GM19397 (cell line): ENCODE measurements around the gene EXOC3L4.
A peak's percentile ranks its signal among the peaks of the same experiment; 100 is the strongest.

Experiments used
- ATAC-seq: cut with Tn5 transposase; IDR thresholded peaks from one replicate; pipeline ENCODE4 v1.9.1; 2021; ENCODE audit warnings: mild to moderate bottlenecking, moderate library complexity; ENCODE audit not compliant: unreplicated experiment

EXOC3L4 gene

DNA sequence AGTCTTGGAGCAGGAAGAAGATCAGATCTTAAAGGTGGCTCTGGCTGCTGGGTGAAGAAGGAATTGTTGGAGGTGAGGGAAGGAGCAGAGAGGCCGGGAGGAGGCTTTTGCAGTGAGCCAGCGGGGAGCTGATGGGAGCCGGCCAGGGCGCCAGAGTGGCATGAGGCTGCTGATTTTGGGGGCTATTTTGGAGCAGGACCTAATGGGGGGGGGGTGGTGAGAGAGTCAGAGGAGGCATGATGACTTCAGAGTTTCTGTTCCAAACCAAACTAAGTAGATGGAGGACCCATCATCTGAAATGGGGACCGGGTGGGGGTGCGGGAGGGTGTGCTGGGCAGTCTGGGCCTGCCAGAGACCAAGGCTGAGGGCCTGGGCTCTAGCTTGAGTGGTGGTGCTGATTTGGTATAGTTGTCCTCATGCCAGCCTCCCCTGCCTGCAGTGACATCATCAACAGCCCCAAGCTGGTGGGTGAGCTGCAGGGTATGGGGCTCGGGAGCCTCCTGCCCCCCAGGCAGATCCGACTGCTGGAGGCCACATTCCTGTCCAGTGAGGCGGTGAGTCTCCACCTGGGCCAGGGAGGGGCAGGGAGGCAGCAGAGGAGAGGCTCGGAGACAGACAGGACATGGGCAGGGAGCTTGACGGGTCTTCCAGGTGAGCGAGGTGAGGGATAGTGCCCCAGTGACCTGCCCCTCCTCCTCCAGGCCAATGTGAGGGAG is 34.9 kb downstream of the EXOC3L4 start:
- no peak for ATAC-seq

DNA sequence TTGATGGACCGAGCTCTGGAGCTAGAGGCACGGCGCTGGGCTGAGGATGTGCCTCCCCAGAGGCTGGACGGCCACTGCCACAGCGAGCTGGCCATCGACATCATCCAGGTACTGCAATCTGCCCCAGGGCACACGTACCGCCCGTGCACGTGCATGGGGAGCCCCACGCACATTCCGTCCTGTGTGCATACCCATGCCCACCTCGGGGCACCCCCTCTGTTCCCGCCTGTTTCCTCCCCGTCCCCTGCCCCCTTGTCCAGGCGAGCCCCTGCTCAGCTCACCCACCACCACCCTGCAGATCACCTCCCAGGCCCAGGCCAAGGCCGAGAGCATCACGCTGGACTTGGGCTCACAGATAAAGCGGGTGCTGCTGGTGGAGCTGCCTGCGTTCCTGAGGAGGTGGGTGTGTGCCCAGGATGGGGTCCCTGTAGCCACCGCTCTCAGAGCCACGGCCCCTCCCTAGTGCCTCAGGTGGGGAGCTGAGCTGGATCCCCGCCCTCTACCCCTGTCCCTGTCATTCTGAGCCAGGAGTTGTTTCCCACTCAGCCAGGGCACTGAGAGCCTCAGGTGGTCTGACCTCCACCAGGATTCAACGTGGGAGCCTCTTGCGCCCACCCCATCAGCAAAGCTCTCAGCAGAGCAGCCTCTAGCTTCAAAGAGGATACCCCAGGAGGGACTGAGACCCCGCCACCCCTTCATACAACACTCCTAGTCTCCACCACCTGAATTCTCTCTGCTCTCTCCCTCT is 35.7 kb downstream of the EXOC3L4 start:
- ATAC-seq: no peak

- no peak for ATAC-seq
Observed at GRCh38 chr14:103130965-103131364, 36.4 kb downstream of the EXOC3L4 start.

- no peak for ATAC-seq
Observed at GRCh38 chr14:103131580-103131979, 37.1 kb downstream of the EXOC3L4 start.

DNA sequence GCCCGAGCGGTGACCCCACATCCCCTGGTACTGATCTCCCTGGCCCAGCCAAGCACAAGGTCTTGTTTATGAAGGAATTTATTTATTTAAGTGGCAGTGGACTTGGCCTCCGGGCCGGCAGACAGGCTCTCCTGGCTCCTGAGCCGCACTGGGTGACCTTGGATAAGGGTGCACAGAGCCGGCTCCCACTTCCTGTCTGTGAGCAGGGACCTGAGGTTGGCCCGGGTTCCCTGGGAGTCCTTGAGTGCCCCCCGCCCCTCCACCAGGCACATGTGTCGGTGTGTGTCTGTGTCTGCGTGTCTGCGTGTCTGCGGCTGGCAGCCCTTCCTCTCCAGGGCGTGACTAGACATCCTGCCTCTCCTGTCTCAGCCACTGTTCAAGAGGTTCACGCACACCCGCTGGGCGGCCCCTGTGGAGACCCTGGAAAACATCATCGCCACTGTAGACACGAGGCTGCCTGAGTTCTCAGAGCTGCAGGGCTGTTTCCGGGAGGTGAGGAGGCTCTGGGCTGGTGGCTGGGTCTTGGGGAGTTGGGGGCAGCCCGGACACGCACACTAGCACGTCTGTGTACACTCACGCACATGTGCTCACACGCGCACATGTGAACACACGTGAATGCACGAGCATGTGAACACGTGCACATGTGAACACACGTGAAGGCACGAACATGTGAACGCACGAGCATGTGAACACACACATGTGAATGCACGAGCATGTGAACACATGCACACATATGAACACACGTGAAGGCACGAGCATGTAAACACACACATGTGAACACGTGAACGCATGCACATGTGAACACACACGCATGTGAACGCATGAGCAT is 38.1 kb downstream of the EXOC3L4 start:
- ATAC-seq: no peak

GRCh38 chr14:103133210-103134140 is 39.0 kb downstream of the EXOC3L4 start:
- no peak for ATAC-seq

- ATAC-seq: no peak
Observed at GRCh38 chr14:103134405-103134804, 39.9 kb downstream of the EXOC3L4 start.

- ATAC-seq: no peak
Observed at GRCh38 chr14:103134919-103135318, 40.4 kb downstream of the EXOC3L4 start.

DNA sequence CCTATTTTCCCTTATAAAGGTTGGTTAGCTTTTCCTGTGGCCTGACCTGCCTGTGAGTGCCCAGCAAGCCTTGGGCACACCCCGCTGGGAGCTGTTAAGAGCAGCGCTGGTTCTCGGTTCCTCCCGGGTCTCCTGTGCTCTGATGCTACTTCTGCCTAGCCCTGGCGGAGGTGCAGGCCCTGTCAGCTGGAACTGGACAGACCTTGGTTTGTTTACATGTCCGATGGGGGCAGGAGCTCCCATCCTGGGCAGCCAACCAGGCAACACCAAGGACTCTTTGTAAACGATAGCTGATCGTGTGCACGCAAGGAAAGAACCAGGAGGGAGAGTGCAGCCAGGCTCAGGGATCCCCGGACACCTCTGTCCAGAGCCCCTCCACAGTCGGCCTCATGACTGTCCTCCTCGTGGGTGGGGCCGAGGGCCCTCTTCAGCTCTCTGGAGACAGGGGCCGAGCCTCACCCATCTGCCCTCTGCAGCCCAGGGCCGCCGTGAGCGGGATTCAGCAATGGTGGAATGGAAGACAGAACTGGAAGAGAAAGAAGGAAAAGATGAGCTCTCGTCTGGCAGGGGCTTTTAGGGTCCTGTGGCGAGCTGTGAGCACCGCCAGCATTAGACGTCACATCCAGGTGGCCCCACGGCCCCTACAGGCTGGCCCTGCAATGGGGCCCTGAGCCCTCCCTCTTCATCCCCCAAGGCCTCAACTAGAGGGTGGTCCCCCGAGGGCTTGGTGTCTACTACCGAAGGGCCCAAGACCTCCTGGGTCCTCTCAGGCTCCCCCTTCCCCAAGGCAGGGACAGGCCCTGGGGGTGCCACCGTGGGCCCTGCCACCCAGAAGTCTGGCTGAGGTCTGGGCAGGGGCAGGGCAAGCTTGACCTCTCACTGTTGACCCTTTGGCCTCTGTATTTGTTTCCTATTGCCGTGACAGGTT is 41.1 kb downstream of the EXOC3L4 start:
- ATAC-seq: no peak

GRCh38 chr14:103136388-103137271 is 42.1 kb downstream of the EXOC3L4 start:
- no peak for ATAC-seq

GRCh38 chr14:103137689-103138300 is 43.3 kb downstream of the EXOC3L4 start:
- ATAC-seq: no peak

GRCh38 chr14:103138301-103139131 is 44.0 kb downstream of the EXOC3L4 start:
- no peak for ATAC-seq

- ATAC-seq: no peak
Observed at GRCh38 chr14:103139132-103140025, 44.9 kb downstream of the EXOC3L4 start.

- peak; percentile 63 for ATAC-seq
Observed at GRCh38 chr14:103140316-103141109, 46.0 kb downstream of the EXOC3L4 start.

DNA sequence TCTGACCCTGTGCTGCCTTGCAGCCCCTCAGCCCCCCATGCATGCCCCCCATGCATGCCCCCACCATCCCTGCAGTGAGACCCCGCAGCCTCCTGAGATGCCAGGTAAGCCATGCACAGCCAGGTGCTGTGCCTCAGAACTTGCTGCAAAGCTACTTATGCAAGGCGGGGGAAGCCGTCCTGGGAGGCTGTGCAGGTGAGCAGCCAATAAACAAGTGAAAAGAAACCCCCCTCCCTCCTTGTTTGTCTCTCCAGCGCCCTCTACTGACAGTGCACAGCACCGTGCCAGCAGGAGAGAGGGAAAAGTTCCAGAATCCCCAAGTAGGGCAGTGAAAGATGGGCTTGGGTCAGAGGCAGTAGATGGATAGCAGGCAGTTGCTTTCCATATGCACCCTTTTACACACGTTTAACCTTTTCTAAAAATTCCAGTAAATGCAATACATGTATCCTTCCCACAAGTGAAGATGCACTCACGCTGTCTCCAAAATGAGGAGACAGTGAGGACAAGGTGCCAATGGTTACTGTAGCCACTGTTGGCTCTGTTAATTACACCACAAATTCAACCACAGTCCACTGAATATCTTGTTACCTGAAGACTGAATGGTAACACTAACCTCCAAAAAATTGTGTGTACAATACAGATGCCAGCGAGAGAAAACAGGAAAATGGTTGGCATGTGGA is 46.7 kb downstream of the EXOC3L4 start:
- no peak for ATAC-seq
